Body of pancreas (tissue), 4 donors: ENCODE results near the gene TCF7.

Experiments
- CTCF ChIP-seq, 7 experiments: fragments of 450-650 bp in 4 of 7; fragments of 200-600 bp in 3 of 7; sonication (generic) in 3 of 7; IDR thresholded peaks; one replicate each; pipeline ENCODE4 v1.5.1; 2016 to 2019; ENCODE audit warnings: antibody characterized with exemption in 7 of 7
- POLR2A ChIP-seq, 3 donors: fragments of 450-650 bp; IDR thresholded peaks; one replicate each; pipeline ENCODE4 v1.6.1; 2016; ENCODE audit warnings: antibody characterized with exemption in 3 of 3, mild to moderate bottlenecking in 2 of 3

GRCh38 chr5:134139891-134140469 is 25.5 kb downstream of the TCF7 start:
- TF ChIP-seq CTCF (IDR thresholded peaks at IDR 0.05), result no peak
- TF ChIP-seq POLR2A (IDR thresholded peaks at IDR 0.05), result no peak
